Measurements from ENCODE around the gene MTHFD2L.
A peak's percentile ranks its signal among the peaks of the same experiment; 100 is the strongest.

Gene MTHFD2L

DNA sequence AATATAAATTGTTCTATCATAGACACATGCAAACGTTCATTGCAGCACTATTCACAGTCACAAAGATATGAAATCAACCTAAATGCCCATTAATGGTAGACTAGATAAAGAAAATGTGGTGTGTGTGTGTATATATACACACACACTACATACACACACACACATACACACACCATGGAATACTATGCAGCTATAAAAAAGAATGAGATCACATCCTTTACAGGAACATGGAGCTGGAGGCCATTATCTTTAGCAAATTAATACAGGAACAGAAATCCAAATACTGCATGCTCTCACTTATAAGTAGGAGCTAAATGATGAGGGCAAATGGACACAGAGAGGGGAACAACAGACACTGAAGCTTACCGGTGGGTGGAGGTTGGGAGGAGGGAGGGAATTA lies 65.2 kb downstream of the MTHFD2L start:
- Mint-ChIP-seq H3K27ac (no peak overlapping the region), H3K36me3 (peaks cover 5 to 14% of the 10 kb centered on the region in 2 donors), H3K4me1 (peaks cover 0 to 5% of the 10 kb centered on the region in 2 donors), H3K27me3 (no peaks in the 10 kb centered on the region), H3K4me3 (no peak overlapping the region), H3K9me3 (peaks cover 3 to 4% of the 10 kb centered on the region in 2 donors)
- ATAC-seq (replicated peaks) (no peak), DNase-seq (no peak)

DNA sequence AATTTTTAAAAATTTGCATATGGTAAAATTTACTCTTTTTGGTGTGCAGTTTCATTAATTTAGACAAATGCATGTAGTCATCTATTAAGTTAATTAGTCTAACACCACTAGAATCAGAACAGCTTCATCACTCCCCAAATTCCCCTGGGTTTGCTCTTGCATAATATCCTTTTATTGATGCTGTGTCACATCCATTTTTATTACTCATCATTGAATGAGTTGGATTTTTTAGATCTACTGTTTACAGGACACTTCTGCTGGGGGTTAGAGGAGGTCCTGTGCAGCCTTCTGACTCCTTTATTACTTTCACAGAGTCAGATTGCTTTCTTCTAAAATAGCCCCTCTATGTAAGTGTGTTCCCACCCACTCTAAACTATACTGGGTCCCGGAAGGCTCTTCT lies 65.9 kb downstream of the MTHFD2L start:
- peaks cover 3 to 4% of the 10 kb centered on the region in 2 donors for H3K9me3 Mint-ChIP-seq
- H3K27ac Mint-ChIP-seq = no peak overlapping the region
- DNase-seq (no peak), ATAC-seq (replicated peaks) (no peak)
- no peaks in the 10 kb centered on the region for H3K27me3 Mint-ChIP-seq
- peaks cover 0 to 5% of the 10 kb centered on the region in 2 donors for H3K4me1 Mint-ChIP-seq
- H3K4me3 Mint-ChIP-seq = no peak overlapping the region
- peaks cover 5 to 14% of the 10 kb centered on the region in 2 donors for H3K36me3 Mint-ChIP-seq

DNA sequence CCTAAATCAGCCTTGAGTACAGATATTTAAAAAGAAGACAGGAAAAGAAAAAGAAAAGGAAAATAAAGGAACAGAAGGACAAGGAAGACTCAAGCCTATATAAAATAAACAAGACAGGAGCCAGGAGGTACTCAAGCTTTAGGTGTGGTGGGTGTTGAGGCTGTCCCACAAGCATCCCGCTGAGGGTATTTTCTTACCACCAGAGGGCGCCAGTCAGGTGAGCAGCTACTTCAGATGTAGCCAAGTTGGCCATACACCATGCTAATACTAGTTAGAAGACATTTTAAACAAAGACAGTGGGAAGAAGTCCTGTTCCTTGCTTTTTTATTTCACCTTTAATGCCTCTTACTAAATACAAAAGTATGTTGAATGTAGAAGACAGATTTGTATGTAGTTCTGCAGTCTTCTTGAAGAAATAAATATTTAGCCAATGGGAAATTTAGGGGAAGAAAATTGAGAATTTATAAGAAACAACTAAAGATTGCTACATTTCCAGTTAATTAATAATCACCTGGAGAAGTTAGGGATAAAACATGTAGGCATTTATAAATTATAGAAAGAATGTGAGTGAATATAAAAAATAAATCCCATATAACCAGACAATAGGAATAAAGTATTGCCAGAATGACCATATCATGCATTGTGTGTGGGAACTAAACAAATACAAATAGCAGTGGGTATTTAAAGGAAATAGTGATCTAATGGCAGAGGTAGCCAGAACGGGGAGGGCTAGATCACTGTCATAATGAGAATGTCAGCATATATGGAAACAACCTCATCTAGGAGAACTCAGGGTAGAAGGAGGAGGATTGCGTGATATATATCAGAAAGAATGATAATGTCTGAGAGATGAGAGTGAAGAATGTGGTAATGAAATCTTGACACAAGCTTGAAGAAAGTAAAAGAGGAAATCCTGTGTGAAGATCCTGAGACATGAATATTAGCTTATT lies 71.0 kb downstream of the MTHFD2L start:
- Mint-ChIP-seq H3K4me3 (no peak overlapping the region), H3K9me3 (no peaks in the 10 kb centered on the region), H3K36me3 (peaks cover 5 to 10% of the 10 kb centered on the region in 2 donors), H3K27ac (no peak overlapping the region), H3K27me3 (no peaks in the 10 kb centered on the region), H3K4me1 (peaks cover 0 to 2% of the 10 kb centered on the region in 2 donors)
- DNase-seq = peak; percentile 58
- peak; percentile 91 to 98 for ATAC-seq (replicated peaks)

- Mint-ChIP-seq H3K36me3 (peaks cover 0 to 5% of the 10 kb centered on the region in 2 donors), H3K4me3 (no peak overlapping the region), H3K4me1 (peaks cover 9 to 11% of the 10 kb centered on the region in 2 donors), H3K9me3 (no peaks in the 10 kb centered on the region), H3K27me3 (no peaks in the 10 kb centered on the region), H3K27ac (no peak overlapping the region)
- ATAC-seq (replicated peaks) (peak; percentile 42 to 45), DNase-seq (no peak)
These were observed 73.1 kb downstream of the MTHFD2L start for GRCh38 chr4:74230902-74231499.

DNA sequence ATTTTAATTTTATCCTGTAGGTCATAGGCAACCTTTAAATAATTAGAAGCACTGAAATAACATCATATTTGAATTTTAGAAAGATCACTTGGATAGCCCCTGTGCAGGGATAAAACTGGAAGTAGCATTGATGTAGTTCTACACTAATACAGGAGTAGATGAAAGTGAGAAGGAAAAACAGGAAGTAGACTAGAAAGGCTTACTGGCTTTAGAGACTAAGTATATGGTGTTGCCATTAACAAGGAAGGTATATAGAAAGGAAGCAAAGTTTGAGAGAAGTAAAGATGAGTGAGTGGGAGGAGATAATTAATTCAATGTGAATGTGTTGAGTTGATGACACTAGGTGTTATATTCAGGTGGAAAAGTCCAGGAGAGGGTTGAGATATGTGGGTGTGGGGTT lies 77.2 kb downstream of the MTHFD2L start:
- DNase-seq (no peak), ATAC-seq (replicated peaks) (peak; percentile 66 to 74)
- H3K36me3 Mint-ChIP-seq = no peaks in the 10 kb centered on the region
- H3K27ac Mint-ChIP-seq = no peak overlapping the region
- H3K9me3 Mint-ChIP-seq = no peaks in the 10 kb centered on the region
- no peaks in the 10 kb centered on the region for H3K27me3 Mint-ChIP-seq
- peaks cover 9 to 11% of the 10 kb centered on the region in 2 donors for H3K4me1 Mint-ChIP-seq
- no peak overlapping the region for H3K4me3 Mint-ChIP-seq

DNA sequence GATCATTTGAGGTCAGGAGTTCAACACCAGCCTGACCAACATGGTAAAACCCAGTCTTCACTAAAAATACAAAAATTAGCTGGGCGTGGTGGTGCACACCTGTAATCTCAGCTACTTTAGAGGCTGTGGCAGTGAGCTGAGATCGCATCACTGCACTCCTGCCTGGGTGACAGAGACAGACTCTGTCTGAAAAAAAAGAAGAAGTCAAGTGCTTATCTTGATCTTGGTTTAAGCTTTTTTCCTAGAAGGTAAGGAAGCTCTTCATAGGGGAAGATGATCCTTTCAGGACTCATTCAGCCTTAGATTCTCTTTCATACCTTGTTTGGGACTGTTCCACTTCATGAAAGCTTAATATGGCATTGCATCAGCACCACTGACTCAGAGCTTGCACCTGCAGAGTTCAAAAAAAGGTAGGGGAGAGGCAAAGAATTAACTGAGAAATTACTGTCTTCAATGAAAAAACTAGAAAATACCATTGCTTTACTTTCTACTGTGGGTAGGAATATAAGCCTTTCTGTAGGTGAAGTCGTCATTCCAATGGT lies 79.6 kb downstream of the MTHFD2L start:
- Mint-ChIP-seq H3K27me3 (no peaks in the 10 kb centered on the region), H3K36me3 (no peaks in the 10 kb centered on the region), H3K4me3 (no peak overlapping the region), H3K27ac (no peak overlapping the region), H3K4me1 (peaks cover 7 to 11% of the 10 kb centered on the region in 2 donors), H3K9me3 (no peaks in the 10 kb centered on the region)
- no peak for ATAC-seq (replicated peaks)
- no peak for DNase-seq

- no peak overlapping the region for H3K4me3 Mint-ChIP-seq
- no peak for DNase-seq
- peaks cover 2 to 7% of the 10 kb centered on the region in 2 donors for H3K36me3 Mint-ChIP-seq
These were observed 86.1 kb downstream of the MTHFD2L start for GRCh38 chr4:74244049-74244448.

DNA sequence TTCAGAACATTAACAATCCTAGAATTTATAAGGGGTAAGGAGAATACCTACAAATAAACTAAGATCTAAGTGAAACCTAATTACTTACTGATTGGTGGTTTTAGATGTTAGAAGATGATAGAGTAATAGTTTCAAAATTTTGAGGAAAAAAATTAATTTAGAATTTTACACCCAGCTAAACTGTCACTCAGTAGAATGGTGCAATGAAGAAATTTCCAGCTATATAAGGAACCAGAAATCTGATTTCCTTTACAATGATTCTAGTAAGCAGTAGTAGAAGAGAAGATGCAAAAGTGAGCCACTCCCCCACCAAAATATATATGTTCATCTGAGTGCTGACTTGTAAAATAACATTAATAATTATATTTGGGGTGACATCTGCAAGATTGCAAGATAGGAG lies 95.0 kb downstream of the MTHFD2L start:
- ATAC-seq (replicated peaks) (no peak), DNase-seq (no peak)
- H3K4me3 Mint-ChIP-seq = no peak overlapping the region
- peaks cover 18 to 25% of the 10 kb centered on the region in 2 donors for H3K9me3 Mint-ChIP-seq
- H3K27ac Mint-ChIP-seq = no peak overlapping the region
- no peaks in the 10 kb centered on the region for H3K27me3 Mint-ChIP-seq
- H3K36me3 Mint-ChIP-seq = peaks cover 20 to 35% of the 10 kb centered on the region in 2 donors
- H3K4me1 Mint-ChIP-seq = no peaks in the 10 kb centered on the region

More at GRCh38 chr4:74244049-74244448, 86.1 kb downstream of the MTHFD2L start:
- no peak overlapping the region for H3K27ac Mint-ChIP-seq
- no peaks in the 10 kb centered on the region for H3K27me3 Mint-ChIP-seq
- no peaks in the 10 kb centered on the region for H3K9me3 Mint-ChIP-seq
- ATAC-seq (replicated peaks) = no peak
- H3K4me1 Mint-ChIP-seq = no peaks in the 10 kb centered on the region

- no peaks in the 10 kb centered on the region for H3K4me1 Mint-ChIP-seq
- no peaks in the 10 kb centered on the region for H3K27me3 Mint-ChIP-seq
- no peak for ATAC-seq (replicated peaks)
- H3K9me3 Mint-ChIP-seq = peaks cover 17 to 25% of the 10 kb centered on the region in 2 donors
- no peak overlapping the region for H3K4me3 Mint-ChIP-seq
- no peak overlapping the region for H3K27ac Mint-ChIP-seq
- DNase-seq = no peak
- H3K36me3 Mint-ChIP-seq = peaks cover 20 to 35% of the 10 kb centered on the region in 2 donors
These were observed 96.5 kb downstream of the MTHFD2L start for GRCh38 chr4:74254386-74254785.

DNA sequence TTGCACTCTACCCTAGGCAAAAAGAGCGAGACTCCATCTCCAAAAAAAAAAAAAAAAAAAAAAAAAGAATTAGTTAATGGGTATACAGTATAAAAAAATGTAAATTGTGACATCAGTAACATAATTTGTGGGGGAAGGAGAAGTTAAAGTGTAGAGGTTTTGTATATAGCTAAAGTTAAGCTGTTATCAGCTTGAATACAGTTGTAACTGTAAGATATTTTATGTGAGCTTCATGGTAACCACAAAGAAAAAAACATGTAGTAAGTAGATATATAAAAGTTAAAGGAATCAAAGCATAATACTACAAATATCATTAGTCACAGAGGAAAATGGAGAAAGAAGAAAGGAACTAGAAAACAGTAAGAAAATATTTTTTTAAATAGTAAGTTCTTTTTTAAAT lies 97.2 kb downstream of the MTHFD2L start:
- peaks cover 20 to 30% of the 10 kb centered on the region in 2 donors for H3K36me3 Mint-ChIP-seq
- ATAC-seq (replicated peaks) = no peak

GRCh38 chr4:74258963-74259362 lies 101.0 kb downstream of the MTHFD2L start:
- H3K9me3 Mint-ChIP-seq = peaks cover 0 to under 1% of the 10 kb centered on the region in 2 donors

More for the DNA sequence above, 97.2 kb downstream of the MTHFD2L start:
- DNase-seq = no peak
- no peaks in the 10 kb centered on the region for H3K4me1 Mint-ChIP-seq
- H3K9me3 Mint-ChIP-seq = peaks cover 14 to 25% of the 10 kb centered on the region in 2 donors
- H3K4me3 Mint-ChIP-seq = no peak overlapping the region
- no peak overlapping the region for H3K27ac Mint-ChIP-seq
- H3K27me3 Mint-ChIP-seq = no peaks in the 10 kb centered on the region

GRCh38 chr4:74260036-74260435 lies 102.1 kb downstream of the MTHFD2L start:
- DNase-seq (no peak), ATAC-seq (replicated peaks) (no peak)
- Mint-ChIP-seq H3K4me1 (peaks cover 2 to 7% of the 10 kb centered on the region in 2 donors), H3K27ac (no peak overlapping the region), H3K27me3 (no peaks in the 10 kb centered on the region), H3K36me3 (no peaks in the 10 kb centered on the region), H3K9me3 (no peaks in the 10 kb centered on the region), H3K4me3 (no peak overlapping the region)

More at GRCh38 chr4:74258963-74259362, 101.0 kb downstream of the MTHFD2L start:
- H3K27ac Mint-ChIP-seq = no peak overlapping the region
- peaks cover under 1% of the 10 kb centered on the region in 2 donors for H3K36me3 Mint-ChIP-seq
- no peak for ATAC-seq (replicated peaks)
- no peaks in the 10 kb centered on the region for H3K27me3 Mint-ChIP-seq
- peaks cover 2 to 7% of the 10 kb centered on the region in 2 donors for H3K4me1 Mint-ChIP-seq
- no peak for DNase-seq
- no peak overlapping the region for H3K4me3 Mint-ChIP-seq

DNA sequence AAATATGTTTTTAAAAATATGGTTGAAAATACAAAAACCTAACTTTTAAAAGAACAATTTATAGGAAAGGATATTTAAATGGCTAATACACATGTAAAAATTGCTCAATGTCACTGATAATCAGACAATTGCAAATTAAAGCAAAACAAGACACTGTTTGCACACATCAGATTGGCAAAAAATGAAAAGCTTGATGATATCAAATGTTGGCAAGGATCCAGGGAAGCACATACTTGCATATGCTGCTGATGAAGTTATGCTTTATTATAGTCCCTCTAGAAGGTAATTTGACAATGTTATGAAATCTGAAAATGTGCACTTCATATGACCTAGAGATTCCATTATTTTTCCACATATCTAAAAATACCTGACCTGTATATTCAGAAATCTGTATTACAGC lies 104.6 kb downstream of the MTHFD2L start:
- Mint-ChIP-seq H3K27ac (no peak overlapping the region), H3K27me3 (no peaks in the 10 kb centered on the region), H3K4me1 (peaks cover 2 to 7% of the 10 kb centered on the region in 2 donors), H3K4me3 (no peak overlapping the region), H3K36me3 (no peaks in the 10 kb centered on the region), H3K9me3 (no peaks in the 10 kb centered on the region)
- ATAC-seq (replicated peaks) = no peak
- DNase-seq = no peak

DNA sequence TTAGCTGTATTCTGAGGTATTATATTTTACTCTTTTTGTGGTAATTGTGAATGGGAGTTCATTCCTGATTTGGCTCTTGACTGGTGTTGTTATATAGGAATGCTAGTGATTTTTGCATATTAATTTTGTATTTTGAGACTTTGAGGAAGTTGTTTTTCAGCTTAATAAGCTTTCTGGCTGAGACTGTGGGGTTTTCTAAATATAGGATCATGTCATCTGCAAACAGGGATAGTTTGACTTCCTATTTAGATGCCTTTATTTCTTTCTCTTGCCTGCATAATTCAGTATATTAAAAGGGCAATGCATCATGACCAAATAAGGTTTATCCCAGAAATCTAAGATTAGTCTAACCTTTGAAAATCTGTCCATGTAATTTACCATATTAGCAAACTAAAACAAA lies 105.6 kb downstream of the MTHFD2L start:
- H3K36me3 Mint-ChIP-seq = no peaks in the 10 kb centered on the region
- ATAC-seq (replicated peaks) = no peak
- H3K4me3 Mint-ChIP-seq = no peak overlapping the region
- no peak overlapping the region for H3K27ac Mint-ChIP-seq
- no peaks in the 10 kb centered on the region for H3K27me3 Mint-ChIP-seq
- no peak for DNase-seq
- H3K9me3 Mint-ChIP-seq = no peaks in the 10 kb centered on the region
- peaks cover 2 to 7% of the 10 kb centered on the region in 2 donors for H3K4me1 Mint-ChIP-seq

All from stimulated activated naive B cell treated with anti-CD40 and anti-IgM and Interleukin-4, amounts not matched to agents 10 μg/mL and 1 μg/mL and 100 μg/mL, for 72 hours (primary cell).